Nephron (organoid): ENCODE data around the gene NAV2.

Experiments
- H3K27ac Mint-ChIP-seq, 3 experiments: 2 replicates each; pipeline ENCODE4 v1.8.0; 2020; ENCODE audit warnings: mixed read lengths in 3 of 3, mild to moderate bottlenecking in 2 of 3, moderate library complexity in 1 of 3
- H3K27me3 Mint-ChIP-seq: 2 replicates; pipeline ENCODE4 v1.8.0; 2021; ENCODE audit warnings: low read depth, mild to moderate bottlenecking, moderate library complexity, mixed read lengths
- H3K36me3 Mint-ChIP-seq: 2 replicates; pipeline ENCODE4 v1.8.0; 2020; ENCODE audit warnings: low read depth, mixed read lengths
- H3K4me1 Mint-ChIP-seq: 2 replicates; pipeline ENCODE4 v1.8.0; 2020; ENCODE audit warnings: mixed read lengths
- H3K4me3 Mint-ChIP-seq, 3 experiments: 2 replicates each; pipeline ENCODE4 v1.8.0; 2020; ENCODE audit warnings: mild to moderate bottlenecking in 3 of 3, mixed read lengths in 3 of 3, moderate library complexity in 2 of 3
- H3K9me3 Mint-ChIP-seq: 2 replicates; pipeline ENCODE4 v1.8.0; 2020; ENCODE audit warnings: mixed read lengths
- TF ChIP-seq, protein P1 (sequence below), 3 experiments: fragments of 200-600 bp; sonication (generic); IDR thresholded peaks; one replicate each; pipeline ENCODE4 v1.5.0; 2021; ENCODE audit warnings: antibody characterized with exemption in 3 of 3; ENCODE audit not compliant: unreplicated experiment in 3 of 3

The NAV2 gene

DNA sequence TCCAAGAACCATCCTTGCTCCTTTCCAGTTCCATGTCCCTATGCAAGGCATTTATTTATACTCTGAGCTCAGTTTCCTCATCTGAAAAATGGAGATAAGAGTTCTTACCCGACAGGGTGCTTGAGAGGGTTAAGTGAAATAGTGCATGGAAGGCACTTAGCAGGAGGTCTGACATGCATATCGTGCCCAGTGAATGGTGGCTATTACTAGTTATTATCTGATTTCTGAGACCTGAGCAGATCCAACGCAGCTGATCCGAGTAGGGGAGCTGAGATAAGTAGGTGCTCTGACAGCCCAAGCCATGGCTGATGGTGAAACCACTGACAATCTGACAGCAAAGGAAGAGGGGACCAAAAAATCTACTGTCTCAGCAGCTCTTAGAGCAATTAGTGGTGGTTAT lies 24.9 kb downstream of the NAV2 start:
- no peaks in the 10 kb centered on the region for H3K36me3 Mint-ChIP-seq
- no peaks in the 10 kb centered on the region for H3K9me3 Mint-ChIP-seq
- peaks cover 29% of the 10 kb centered on the region for H3K27me3 Mint-ChIP-seq
- TF ChIP-seq, protein P1, sequence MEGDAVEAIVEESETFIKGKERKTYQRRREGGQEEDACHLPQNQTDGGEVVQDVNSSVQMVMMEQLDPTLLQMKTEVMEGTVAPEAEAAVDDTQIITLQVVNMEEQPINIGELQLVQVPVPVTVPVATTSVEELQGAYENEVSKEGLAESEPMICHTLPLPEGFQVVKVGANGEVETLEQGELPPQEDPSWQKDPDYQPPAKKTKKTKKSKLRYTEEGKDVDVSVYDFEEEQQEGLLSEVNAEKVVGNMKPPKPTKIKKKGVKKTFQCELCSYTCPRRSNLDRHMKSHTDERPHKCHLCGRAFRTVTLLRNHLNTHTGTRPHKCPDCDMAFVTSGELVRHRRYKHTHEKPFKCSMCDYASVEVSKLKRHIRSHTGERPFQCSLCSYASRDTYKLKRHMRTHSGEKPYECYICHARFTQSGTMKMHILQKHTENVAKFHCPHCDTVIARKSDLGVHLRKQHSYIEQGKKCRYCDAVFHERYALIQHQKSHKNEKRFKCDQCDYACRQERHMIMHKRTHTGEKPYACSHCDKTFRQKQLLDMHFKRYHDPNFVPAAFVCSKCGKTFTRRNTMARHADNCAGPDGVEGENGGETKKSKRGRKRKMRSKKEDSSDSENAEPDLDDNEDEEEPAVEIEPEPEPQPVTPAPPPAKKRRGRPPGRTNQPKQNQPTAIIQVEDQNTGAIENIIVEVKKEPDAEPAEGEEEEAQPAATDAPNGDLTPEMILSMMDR (IDR thresholded peaks at IDR 0.05; ENCODE audit: unreplicated experiment in 3 of 3) = no peak
- H3K4me1 Mint-ChIP-seq = peaks cover 7% of the 10 kb centered on the region
- no peak overlapping the region for H3K4me3 Mint-ChIP-seq
- no peak overlapping the region for H3K27ac Mint-ChIP-seq

DNA sequence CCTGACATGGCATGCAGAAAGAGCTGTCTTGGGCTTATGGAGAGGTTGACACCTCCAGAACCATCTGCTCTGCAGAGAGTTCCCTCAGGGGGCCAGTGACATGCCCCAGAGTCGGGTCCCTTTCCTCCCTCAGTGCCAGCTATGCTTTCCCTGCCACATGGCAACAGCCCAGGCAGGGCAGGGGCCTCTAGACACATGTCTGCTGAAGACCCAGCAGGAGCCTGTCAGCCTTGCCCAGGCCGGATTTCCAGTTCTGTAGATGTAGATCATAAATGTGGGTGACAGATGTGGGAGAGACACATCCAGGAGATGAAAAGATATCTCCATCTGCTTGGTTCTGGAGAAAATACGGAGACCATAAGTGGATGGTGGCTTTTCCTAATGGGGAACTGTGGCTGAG lies 25.5 kb downstream of the NAV2 start:
- TF ChIP-seq, protein P1 (IDR thresholded peaks at IDR 0.05; ENCODE audit: unreplicated experiment in 3 of 3) = no peak
- H3K4me3 Mint-ChIP-seq = no peak overlapping the region
- H3K27me3 Mint-ChIP-seq = peaks cover 29% of the 10 kb centered on the region
- H3K27ac Mint-ChIP-seq = no peak overlapping the region
- no peaks in the 10 kb centered on the region for H3K36me3 Mint-ChIP-seq
- H3K4me1 Mint-ChIP-seq = peaks cover 7% of the 10 kb centered on the region
- no peaks in the 10 kb centered on the region for H3K9me3 Mint-ChIP-seq

DNA sequence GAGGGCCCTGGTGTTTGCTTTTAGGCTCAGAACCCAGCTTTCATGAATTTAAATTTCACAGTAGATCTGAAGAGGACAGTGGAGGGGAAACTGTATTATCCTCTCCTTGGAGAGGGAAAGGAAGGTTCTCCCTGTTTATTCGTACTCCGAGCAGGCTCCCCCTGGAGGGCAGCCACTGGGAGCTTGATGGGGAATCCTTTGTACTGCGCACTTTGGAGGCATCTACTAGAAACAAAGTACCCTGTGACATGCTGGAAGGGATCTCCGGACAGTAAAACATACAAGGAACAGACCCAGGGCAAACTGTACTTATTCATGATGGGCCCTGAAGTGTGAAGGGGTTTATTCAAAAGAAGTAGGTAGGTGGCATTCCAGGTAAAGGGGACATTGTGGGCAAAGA lies 27.2 kb downstream of the NAV2 start:
- Mint-ChIP-seq H3K36me3 (no peaks in the 10 kb centered on the region), H3K27ac (no peak overlapping the region), H3K27me3 (peaks cover 17% of the 10 kb centered on the region), H3K9me3 (no peaks in the 10 kb centered on the region), H3K4me3 (no peak overlapping the region), H3K4me1 (peaks cover 7% of the 10 kb centered on the region)
- TF ChIP-seq, protein P1 (IDR thresholded peaks at IDR 0.05; ENCODE audit: unreplicated experiment in 3 of 3) = peak; percentile 16 to 29 (median 24)

DNA sequence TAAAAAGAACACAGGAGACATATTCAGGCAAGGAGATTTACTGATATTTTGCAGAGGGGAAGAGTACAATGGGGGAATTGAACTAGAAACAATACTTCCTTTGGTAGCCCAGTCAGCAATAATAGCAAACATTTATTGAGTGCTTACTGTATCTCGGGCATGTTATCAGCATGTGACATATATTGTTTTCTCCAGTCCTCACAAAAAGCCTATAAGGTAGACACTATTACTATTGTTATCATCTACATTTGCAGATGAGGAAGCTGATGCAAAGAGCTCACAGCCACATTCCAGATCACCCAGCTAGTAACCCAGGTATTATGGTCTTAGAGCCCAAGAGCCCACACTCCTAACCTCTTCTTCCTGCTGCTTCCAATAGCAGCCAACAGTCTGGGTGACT lies 27.9 kb downstream of the NAV2 start:
- TF ChIP-seq, protein P1 (IDR thresholded peaks at IDR 0.05; ENCODE audit: unreplicated experiment in 3 of 3) = no peak
- Mint-ChIP-seq H3K36me3 (no peaks in the 10 kb centered on the region), H3K4me1 (peaks cover 5% of the 10 kb centered on the region), H3K4me3 (no peak overlapping the region), H3K27ac (no peak overlapping the region), H3K27me3 (peaks cover 17% of the 10 kb centered on the region), H3K9me3 (no peaks in the 10 kb centered on the region)

DNA sequence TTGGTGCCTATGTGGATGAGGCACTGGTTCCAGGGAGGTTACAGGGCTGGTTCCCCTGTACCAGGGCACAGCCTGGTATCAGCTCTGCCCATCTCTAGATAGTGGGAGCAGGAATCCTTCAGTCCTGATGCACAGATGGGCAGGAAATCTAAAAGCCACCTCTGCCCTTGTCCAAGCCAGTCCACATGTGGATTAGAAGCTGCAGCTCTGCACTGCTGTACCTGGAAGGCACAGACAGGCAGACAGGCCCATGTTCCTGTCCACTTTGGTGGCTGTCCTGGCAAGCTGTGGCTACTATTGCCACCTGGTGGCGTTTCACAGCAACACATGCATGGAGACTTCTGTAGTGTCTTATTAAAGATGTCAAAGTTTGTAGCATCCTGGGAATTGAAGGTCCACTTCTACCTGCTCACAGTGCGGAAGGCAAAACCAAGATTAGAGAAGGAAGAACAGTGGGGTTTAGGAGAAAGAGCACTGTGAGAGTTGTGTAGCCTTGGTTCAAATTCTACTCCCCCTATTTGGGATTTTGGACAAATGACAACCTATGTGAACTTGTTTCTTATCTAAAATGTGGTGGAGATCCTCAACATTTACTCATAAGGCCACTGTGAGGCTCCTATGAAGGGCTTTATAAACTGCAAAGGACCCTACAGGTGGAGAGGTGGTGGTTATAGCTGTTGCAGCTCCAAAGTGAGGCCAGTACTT lies 30.1 kb downstream of the NAV2 start:
- Mint-ChIP-seq H3K4me3 (no peak overlapping the region), H3K27ac (no peak overlapping the region), H3K36me3 (no peaks in the 10 kb centered on the region), H3K4me1 (no peaks in the 10 kb centered on the region), H3K9me3 (no peaks in the 10 kb centered on the region), H3K27me3 (peaks cover 11% of the 10 kb centered on the region)
- TF ChIP-seq, protein P1 (IDR thresholded peaks at IDR 0.05; ENCODE audit: unreplicated experiment in 3 of 3) = peak; percentile 88 to 95 (median 91)

DNA sequence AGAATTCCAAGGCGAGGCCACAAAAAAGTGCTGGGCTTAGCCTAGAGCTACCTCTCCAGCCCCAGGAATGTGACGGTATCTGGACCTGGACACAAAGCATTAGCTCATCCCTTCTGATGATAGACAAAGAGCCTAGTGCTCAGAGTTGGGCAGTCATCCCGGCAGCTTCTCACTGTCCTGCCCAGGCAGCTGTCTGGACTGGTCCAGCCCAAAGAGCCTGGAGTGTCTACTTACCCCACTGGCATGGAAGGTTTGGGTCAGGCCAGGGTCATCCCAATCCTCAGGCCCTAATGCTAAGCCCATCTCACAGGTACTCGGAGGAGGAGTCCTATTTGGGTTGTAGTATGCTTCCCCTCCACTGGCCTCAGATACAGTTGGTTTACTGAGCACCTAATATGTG lies 31.0 kb downstream of the NAV2 start:
- no peak overlapping the region for H3K27ac Mint-ChIP-seq
- no peaks in the 10 kb centered on the region for H3K36me3 Mint-ChIP-seq
- H3K4me3 Mint-ChIP-seq = no peak overlapping the region
- no peaks in the 10 kb centered on the region for H3K4me1 Mint-ChIP-seq
- TF ChIP-seq, protein P1 (IDR thresholded peaks at IDR 0.05; ENCODE audit: unreplicated experiment in 3 of 3) = no peak
- H3K9me3 Mint-ChIP-seq = no peaks in the 10 kb centered on the region
- peaks cover 15% of the 10 kb centered on the region for H3K27me3 Mint-ChIP-seq
